Measurements from ENCODE around the gene ADIPOR2.
A peak's percentile ranks its signal among the peaks of the same experiment; 100 is the strongest.

ADIPOR2 gene

DNA sequence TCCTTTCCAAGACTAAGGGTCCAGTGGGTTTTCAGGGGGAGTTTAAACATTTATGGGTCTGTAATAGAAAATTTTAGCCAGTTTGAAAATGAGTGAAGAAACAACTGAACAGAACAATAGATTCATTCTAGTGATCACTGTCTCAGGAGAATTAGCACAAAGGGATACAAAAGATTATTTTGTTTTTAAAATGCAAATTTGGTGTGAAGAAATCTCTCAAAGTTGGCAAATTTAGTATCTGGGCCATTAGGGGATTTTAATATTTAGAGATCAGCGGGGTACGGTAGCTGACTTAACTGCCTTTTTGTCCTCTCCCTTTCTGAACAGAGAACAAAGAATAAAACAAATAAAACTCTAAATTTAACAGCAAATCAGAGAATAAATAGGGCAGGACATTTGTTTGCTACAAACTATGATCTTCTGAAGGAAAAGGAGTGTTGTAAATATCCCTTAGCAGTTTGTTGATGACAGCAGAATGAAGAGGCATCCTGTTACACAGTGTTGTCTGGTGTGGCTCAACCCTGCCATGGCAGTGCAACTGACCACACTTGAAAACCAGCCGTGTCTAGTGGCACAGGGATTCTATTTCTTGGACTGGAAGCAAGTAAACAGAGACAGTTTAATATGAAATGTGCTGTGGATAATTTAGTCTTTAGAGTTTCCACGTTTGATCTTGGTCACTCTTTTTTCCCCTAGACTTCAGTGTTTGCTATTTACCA is 83.2 kb downstream of the ADIPOR2 start:
- DNase-seq (ENCODE audit: low read depth in 2 of 2) = no peak

DNA sequence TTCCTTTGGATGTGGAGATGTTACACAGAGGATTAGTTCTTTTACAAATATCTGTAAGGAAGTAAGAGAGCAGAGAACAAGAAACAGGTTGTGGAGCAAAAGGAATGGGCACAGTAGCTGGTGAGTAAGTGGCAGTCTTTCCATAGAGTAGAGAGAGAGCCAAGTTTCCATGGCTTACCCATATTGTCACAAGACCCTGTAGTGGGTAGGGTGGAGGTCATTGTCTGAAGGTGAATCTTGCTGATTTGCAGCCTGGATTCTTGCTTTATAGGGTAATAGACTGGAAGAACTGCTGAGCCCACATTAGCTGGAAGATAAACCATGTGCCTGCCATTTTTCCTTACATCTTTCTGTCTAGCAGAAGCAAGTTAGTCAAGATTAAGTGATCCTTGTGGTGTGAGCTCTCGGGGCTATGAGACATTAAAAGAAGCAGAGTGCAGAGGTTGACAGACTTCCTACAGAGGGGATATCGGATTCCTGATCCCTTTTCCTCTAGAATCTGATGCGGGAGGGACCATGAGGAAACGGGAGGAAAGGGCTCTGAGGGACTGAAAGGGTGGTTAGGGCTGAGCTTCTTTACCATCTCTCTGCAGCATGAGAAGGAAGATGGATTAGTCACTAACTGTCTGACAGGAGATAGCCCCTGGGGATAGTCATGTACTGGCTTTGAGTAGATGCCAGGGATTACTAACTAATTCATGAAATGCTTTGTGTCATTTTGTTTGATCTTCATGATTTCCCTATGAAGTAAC is 85.5 kb downstream of the ADIPOR2 start:
- no peak for DNase-seq (ENCODE audit: low read depth in 2 of 2)

GRCh38 chr12:1777798-1778197 is 86.9 kb downstream of the ADIPOR2 start:
- no peak for DNase-seq (ENCODE audit: low read depth in 2 of 2)

- no peak for DNase-seq (ENCODE audit: low read depth in 2 of 2)
These were observed 88.0 kb downstream of the ADIPOR2 start for GRCh38 chr12:1778911-1779310.

DNA sequence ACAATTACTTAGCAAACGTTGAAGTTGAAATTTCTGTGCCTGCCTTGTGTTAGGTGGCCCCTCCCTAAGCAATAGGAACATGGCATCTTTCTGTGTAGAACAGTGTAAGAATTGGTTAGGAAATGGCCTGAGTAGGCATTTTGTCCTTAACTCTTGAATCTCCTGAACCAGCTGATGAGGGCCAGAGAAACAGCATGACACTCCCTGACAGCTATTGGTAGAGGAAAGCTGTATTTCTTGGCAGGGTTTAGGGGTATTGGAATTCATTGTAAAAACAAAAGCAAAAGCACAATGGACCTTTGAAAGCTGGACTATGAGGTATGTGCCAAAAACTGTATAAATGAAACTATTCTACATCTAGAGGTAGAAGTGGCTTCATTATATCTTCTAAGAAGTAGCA is 88.9 kb downstream of the ADIPOR2 start:
- DNase-seq (ENCODE audit: low read depth in 2 of 2) = no peak

GRCh38 chr12:1781772-1782171 is 90.9 kb downstream of the ADIPOR2 start:
- DNase-seq (ENCODE audit: low read depth in 2 of 2) = no peak

DNA sequence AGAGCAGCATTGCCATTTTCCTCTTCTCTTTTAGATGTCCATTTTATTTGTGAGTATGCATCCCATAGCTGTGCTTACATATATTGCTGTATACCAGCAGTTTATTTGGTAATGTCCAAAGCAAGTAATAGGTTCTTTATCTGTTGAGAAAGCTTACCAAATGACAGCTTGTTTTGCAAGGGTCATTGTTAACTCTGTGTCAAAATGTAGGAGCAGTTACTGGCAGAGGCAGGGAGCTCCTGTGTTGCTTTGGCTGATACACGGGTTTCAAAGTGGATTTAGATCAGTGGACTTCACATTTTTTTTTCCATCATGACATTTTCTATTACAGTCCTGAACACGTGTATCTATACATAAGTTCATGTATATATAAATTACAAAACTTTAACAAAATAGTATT is 91.3 kb downstream of the ADIPOR2 start:
- no peak for DNase-seq (ENCODE audit: low read depth in 2 of 2)

DNA sequence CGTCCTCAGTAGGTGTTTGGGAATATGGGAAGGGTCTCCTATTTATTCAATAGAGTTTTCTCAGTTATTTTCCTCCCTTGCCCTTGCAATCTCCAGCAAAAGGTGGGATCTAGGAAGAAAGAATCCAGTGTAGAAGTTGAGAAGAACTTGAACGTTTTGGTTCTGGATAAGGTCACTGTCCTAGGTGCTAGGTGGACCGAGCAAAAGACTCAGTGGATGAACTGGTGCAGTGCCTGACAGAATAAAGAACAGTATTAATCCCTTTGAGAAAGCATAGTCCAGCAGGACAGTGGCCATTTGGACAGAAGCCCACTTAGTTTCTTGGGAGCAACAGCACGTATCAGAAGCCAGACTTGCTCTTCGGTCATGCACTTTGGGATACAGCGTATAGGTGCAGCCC is 96.8 kb downstream of the ADIPOR2 start:
- no peak for DNase-seq (ENCODE audit: low read depth in 2 of 2)

- no peak for DNase-seq (ENCODE audit: low read depth in 2 of 2)
These were observed 99.6 kb downstream of the ADIPOR2 start for GRCh38 chr12:1790444-1790843.

- peak; percentile 32 for DNase-seq (ENCODE audit: low read depth in 2 of 2)
These were observed 100.4 kb downstream of the ADIPOR2 start for GRCh38 chr12:1791104-1791841.

DNA sequence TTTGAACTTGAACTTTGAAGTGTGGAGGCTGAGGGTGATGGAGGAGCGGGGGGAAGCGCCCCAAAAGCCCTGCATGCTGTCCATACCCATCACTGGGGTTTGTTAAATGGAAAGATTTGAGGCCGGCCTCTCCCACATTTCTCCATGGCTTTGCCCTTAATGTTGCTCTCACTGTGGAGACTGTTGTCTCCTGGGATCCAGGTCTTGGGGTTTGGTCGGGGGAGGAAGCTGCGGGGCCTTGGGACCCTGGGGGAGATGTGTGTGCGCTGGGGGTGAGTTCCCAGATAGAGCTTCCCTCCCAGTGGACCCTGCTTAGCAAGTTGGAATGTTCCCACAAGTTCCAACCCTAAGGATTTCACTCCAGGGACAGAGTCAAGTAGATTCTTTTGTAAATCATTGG is 101.5 kb downstream of the ADIPOR2 start:
- no peak for DNase-seq (ENCODE audit: low read depth in 2 of 2)

GRCh38 chr12:1793426-1794210 is 102.7 kb downstream of the ADIPOR2 start:
- no peak for DNase-seq (ENCODE audit: low read depth in 2 of 2)

DNA sequence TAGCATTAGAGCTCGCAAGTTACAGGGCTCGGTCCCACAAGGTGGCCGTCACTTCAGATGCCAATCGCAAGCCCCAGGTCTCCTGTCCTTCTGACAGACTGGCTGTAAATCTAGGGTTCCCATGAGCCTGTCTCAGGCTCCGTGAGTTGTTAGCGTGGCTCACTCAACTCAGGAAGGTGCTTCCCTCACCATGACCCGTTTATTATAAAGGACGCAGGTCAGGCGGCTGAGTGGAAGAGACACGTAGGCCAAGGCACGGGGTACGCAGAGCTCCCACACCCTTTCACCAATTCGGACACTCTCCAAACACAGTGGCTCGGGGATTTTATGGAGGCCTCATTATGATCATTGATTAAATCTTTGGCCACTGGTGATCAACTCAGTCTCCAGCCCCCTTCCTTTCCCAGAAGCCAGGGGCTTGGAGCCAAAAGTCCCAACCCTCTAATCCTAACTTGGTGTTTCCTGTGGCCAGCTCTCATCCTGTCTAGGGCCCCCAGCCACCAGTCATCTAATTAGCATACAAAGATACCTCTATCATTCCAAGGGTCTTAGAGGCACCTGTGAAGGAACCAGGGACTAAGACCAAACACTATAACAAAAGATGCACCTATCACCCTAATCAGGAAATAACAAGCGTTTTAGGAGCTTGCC is 103.7 kb downstream of the ADIPOR2 start:
- no peak for DNase-seq (ENCODE audit: low read depth in 2 of 2)

DNA sequence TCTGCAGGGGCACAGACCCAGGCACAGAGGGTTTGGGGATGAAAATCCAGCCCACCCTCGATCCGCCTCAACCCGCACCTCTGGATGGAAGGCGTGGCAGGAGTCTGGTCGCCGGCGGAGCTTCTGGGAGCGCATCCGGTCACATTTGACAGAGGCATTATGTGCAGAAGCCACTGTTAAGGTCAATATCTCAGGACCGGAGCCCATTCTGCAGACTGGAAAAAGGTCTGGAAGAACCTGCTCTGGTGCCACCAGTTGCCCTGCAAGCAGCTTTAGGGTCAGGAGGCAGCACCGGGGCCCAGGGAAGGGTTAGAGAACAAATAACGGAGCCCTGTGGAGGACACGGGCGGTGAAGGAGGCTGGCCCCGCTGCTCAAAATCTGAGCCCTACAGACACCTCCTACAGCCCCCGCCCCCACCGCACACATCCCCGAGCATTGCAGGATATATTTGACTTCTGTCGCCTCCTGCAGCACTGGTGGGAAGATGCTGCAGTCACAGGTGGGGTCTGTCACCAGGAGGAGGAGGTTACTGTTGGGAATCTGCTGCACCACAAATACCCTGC is 104.4 kb downstream of the ADIPOR2 start:
- no peak for DNase-seq (ENCODE audit: low read depth in 2 of 2)

DNA sequence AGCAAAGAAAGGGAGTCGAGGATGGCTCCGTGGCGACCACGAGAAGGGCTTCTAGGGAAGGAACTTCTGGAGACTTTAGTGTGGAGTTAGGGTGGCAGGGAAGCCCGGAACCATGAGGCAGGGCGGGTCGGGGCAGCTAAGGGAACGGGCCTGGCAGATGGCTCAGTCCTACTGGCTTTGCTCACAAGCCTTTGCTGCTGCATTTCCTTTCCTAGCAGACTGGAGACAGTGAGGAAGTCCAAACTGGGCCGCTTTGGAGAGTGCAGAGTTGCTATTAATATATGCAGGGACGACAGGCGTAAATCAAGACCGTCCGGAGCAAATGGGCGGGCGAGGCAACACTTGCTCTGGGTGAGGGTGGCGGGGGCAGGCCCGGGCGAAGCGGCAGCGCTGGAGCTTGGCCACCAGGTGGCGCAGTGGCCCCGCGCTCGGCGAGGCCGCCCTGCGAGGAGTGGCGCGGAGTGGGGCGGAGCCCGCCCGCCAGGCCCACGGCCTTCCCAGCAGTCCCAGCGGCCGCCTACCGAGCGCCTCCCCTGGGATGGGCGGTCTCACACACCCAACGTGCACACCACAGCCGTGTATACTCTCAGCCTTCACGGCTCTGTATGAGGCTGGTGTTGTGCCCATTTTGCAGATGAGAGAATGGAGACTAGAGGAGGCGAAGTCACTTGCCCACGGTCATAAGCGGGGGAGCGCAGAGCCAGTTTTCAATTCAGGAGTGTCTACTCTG is 105.1 kb downstream of the ADIPOR2 start:
- DNase-seq (ENCODE audit: low read depth in 2 of 2) = peak; percentile 89 to 90

- peak in 1 of 2 donors; percentile 16 for DNase-seq (ENCODE audit: low read depth in 2 of 2)
These were observed 105.7 kb downstream of the ADIPOR2 start for GRCh38 chr12:1796515-1797010.

GRCh38 chr12:1797011-1797901 is 106.4 kb downstream of the ADIPOR2 start:
- peak in 1 of 2 donors; percentile 31 for DNase-seq (ENCODE audit: low read depth in 2 of 2)

DNA sequence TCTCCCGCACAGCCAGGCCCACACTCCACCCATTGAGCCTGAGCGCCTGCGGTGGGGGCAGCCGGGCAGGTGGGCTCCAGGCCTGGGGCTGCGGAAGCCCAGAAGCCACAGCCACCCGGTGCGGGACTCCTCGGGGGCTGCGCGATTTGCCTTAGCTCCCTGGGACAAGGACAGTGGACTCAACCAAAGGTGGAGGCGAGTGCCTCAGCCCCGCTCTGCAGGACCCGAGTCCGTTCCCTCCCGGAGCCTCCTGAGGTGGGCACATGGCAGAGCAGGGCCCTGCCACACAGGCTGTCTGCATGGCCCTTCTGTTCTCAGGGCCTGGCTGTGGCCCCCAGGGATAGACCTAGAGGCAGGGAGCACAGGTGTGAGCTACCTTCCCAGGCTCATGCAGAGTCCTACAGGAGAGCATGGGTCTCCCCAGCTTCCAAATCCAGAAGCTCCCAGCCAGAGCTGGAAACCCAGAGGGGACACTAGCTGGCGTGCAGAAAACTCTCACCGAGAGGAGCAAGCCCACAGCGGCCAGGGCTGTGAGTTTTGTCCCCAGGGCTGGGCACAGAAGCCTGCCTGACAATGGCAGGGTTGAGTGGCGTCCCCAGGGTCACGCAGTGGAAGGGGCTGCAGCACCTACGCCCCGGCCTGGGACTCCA is 107.2 kb downstream of the ADIPOR2 start:
- no peak for DNase-seq (ENCODE audit: low read depth in 2 of 2)

GRCh38 chr12:1798641-1799020 is 107.8 kb downstream of the ADIPOR2 start:
- DNase-seq (ENCODE audit: low read depth in 2 of 2) = no peak
